Heart left ventricle (tissue), 13 donors: Measurements from ENCODE around the gene DIP2C.

Experiments
- CTCF ChIP-seq, 12 donors: fragments of 200-600 bp; sonication (generic) in 4 of 12; IDR thresholded peaks; one replicate each; pipeline versions ENCODE4 v1.5.0 to v1.8.0; 2018 to 2022; ENCODE audit warnings: antibody characterized with exemption in 12 of 12, mild to moderate bottlenecking in 5 of 12
- POLR2A ChIP-seq, 2 donors: fragments of 450-650 bp; IDR thresholded peaks; one replicate each; pipeline ENCODE4 v1.6.1; 2017; ENCODE audit warnings: antibody characterized with exemption in 2 of 2, mild to moderate bottlenecking in 2 of 2, moderate library complexity in 2 of 2
- donor health status: ischemic (EF 13 %, LVEDD 7.1; RV severe dilation, severe dysfunction).
- donor health status: DM: no; HTN: yes; CAD: no.
- donor health status: DM: no; HTN: no; CAD: no.
- donor health status: ischemic (EF 25% LVEDD 6.9; RV normal size, moderate dysfunction).
- donor health status: ischemic (EF 25% LVEDD 5.7; RV mildly dilated, moderate dysfunction).
- donor health status: ischemic (EF 35%, LVEDD 5.7; RV mildly dilated, moderate dysfunction).
- donor health status: nonischemic (EF 11% LVEDD 7.7; RV severe dilation, severe dysfunction).
- donor health status: DM: yes; HTN: yes; CAD: no.
- donor health status: PGD.
- donor health status: ischemic (EF 29% LVEDD 5.4; RV normal size, mild dysfunction).
- donor health status: nonischemic (EF 23%, LVEDD 6.1; RV moderate dilation, normal function).

DNA sequence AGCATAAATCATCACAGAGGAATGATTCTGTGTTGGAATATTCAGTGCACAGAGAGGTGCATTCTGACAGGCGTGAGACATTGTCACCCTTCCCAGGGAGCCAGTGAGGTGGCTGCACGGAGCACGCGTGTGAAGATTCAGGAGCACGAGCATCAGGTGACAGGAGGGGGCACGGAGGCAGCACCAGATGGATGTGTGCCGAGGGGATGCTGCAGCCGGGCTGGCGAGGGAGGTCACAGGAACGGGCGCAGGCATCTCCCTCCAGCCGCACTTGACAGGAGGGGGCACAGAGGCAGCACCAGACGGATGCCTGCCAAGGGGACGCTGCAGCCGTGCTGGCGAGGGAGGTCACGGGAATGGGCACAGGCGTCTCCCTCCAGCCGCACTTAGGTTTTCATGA is 66.5 kb downstream of the DIP2C start:
- no peak for TF ChIP-seq CTCF (IDR thresholded peaks at IDR 0.05)
- TF ChIP-seq POLR2A (IDR thresholded peaks at IDR 0.05) = no peak
